Measurements from ENCODE around the gene CAPG. TPM values are rescaled to one million over a fixed set of nuclear protein-coding genes. Genes with fewer than 3 reads are reported as not detected.

The CAPG gene
- total and polyA plus RNA-seq, 10 of the 15 experiments (the other 5 are each of a cell fraction or from before 2014, with no cell fraction given), result 26.3 to 192 (median 100) TPM

DNA sequence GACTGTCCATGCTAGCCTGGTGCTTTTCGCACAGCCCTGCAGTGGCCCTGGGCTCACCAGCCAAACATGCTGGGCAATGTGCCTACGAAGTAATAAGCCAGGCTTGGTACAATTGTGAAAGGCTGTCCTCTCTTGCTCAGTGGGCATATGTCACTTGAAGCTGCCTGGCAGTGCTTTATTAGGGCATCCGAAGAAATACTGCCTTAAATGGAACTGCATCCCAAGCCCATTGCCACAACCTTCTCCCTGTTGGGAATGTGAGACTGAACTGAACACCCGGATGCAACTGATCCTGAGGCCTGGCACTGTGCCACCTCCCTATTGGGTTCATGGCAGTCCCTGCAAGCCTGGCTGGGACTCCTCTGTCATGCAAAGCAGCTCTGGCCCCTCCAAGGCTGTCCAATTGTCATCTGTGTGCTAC is 15.9 kb downstream of the CAPG start:
- Histone ChIP-seq H3K27ac (ENCODE audit: control insufficient read depth, insufficient read depth) (no peak overlapping the region), H3K79me2 (ENCODE audit: control insufficient read depth, insufficient read depth, low read length) (no peaks in the 10 kb centered on the region), H3K36me3 (ENCODE audit: control insufficient read depth in 2 of 2, insufficient read depth in 2 of 2, low read length in 1 of 2) (peaks cover 3 to 4% of the 10 kb centered on the region in 2 experiments; a peak in 3 of 4 replicates), H3K4me3 (no peak overlapping the region), H3K9ac (ENCODE audit: control insufficient read depth, insufficient read depth, low read length) (no peak overlapping the region), H3K9me3 (replicated peaks; ENCODE audit: control insufficient read depth, insufficient read depth, low read length) (no peaks in the 10 kb centered on the region), H3K4me1 (ENCODE audit: control insufficient read depth, insufficient read depth, low read length) (peaks cover 16% of the 10 kb centered on the region), H3K4me2 (ENCODE audit: control insufficient read depth, insufficient read depth) (no peak overlapping the region), H3K27me3 (replicated peaks in 1 of 2; ENCODE audit: control insufficient read depth in 2 of 2, insufficient read depth in 2 of 2, low read length in 1 of 2) (no peaks in the 10 kb centered on the region), H2AFZ (ENCODE audit: control insufficient read depth, low read depth, low read length) (no peak overlapping the region), H4K20me1 (ENCODE audit: control insufficient read depth, insufficient read depth) (no peaks in the 10 kb centered on the region)
- SMC1A ChIA-PET (ENCODE audit: uncharacterized antibody, unreplicated experiment), result interaction anchor here (3.5 kb wide), 1 partner anchor 14 kb away, joined by 11 read pairs; no protein-coding TSS in a partner anchor
- DNase-seq (ENCODE audit: low read depth, low spot score), result no peak
- POLR2A ChIA-PET, result no interaction called here
- intact Hi-C loops (cut with micrococcal nuclease; ENCODE audit: unreplicated experiment), result no loop called here
- WGBS (ENCODE audit: insufficient coverage, insufficient replicate concordance, low lambda C conversion rate, missing lambda C conversion rate), result 92% methylated on average over 4 of the region's 4 CpGs
- no peak for FAIRE-seq
- TF ChIP-seq SIN3A (IDR thresholded peaks at IDR 0.05; ENCODE audit: low read depth, low read length) (no peak), CHD2 (IDR thresholded peaks at IDR 0.05; ENCODE audit: borderline replicate concordance, low read depth, low read length) (no peak), BACH1 (IDR thresholded peaks at IDR 0.05; ENCODE audit: borderline replicate concordance) (no peak), YBX1 (IDR thresholded peaks at IDR 0.05) (no peak), IRF4 (IDR thresholded peaks at IDR 0.05; ENCODE audit: low read depth, low read length) (no peak), ZNF622 (IDR thresholded peaks at IDR 0.05) (no peak), CREB1 (IDR thresholded peaks at IDR 0.05; ENCODE audit: low read depth) (no peak), EZH2 (IDR thresholded peaks at IDR 0.05; ENCODE audit: borderline replicate concordance, control insufficient read depth, low read depth, low read length) (no peak), SREBF1 (IDR thresholded peaks at IDR 0.05; ENCODE audit: low read length) (no peak)
- TF ChIP-seq, protein P1, sequence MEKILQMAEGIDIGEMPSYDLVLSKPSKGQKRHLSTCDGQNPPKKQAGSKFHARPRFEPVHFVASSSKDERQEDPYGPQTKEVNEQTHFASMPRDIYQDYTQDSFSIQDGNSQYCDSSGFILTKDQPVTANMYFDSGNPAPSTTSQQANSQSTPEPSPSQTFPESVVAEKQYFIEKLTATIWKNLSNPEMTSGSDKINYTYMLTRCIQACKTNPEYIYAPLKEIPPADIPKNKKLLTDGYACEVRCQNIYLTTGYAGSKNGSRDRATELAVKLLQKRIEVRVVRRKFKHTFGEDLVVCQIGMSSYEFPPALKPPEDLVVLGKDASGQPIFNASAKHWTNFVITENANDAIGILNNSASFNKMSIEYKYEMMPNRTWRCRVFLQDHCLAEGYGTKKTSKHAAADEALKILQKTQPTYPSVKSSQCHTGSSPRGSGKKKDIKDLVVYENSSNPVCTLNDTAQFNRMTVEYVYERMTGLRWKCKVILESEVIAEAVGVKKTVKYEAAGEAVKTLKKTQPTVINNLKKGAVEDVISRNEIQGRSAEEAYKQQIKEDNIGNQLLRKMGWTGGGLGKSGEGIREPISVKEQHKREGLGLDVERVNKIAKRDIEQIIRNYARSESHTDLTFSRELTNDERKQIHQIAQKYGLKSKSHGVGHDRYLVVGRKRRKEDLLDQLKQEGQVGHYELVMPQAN (conservative IDR thresholded peaks at IDR 0.05), result no peak
- TF ChIP-seq, protein P2, sequence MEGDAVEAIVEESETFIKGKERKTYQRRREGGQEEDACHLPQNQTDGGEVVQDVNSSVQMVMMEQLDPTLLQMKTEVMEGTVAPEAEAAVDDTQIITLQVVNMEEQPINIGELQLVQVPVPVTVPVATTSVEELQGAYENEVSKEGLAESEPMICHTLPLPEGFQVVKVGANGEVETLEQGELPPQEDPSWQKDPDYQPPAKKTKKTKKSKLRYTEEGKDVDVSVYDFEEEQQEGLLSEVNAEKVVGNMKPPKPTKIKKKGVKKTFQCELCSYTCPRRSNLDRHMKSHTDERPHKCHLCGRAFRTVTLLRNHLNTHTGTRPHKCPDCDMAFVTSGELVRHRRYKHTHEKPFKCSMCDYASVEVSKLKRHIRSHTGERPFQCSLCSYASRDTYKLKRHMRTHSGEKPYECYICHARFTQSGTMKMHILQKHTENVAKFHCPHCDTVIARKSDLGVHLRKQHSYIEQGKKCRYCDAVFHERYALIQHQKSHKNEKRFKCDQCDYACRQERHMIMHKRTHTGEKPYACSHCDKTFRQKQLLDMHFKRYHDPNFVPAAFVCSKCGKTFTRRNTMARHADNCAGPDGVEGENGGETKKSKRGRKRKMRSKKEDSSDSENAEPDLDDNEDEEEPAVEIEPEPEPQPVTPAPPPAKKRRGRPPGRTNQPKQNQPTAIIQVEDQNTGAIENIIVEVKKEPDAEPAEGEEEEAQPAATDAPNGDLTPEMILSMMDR (IDR thresholded peaks at IDR 0.05 in 2 of 3, conservative IDR thresholded peaks at IDR 0.05 in 1 of 3; ENCODE audit: control insufficient read depth in 2 of 3, extremely low read depth in 1 of 3, insufficient read depth in 1 of 3, low read depth in 3 of 3, low read length in 3 of 3), result no peak
- in situ Hi-C loops (cut with MboI), result no loop called here
- CTCF ChIA-PET, result interaction anchor here (0.5 to 7.0 kb wide), 3 partner anchors 26 to 156 kb away, joined by 3 to 104 read pairs (median 40); partner anchors contain the start of gene SH2D6
- no peak for ATAC-seq
- no TSS peak for BruUV-seq (replicated peaks)
- RAD21 ChIA-PET (ENCODE audit: unreplicated experiment), result interaction anchor here (3.4 to 7.7 kb wide), 2 partner anchors 25 to 157 kb away, joined by 30 to 60 read pairs; partner anchors contain the start of gene SH2D6
